ENCODE measurements around the gene RNF220. TPM values are rescaled to one million over a fixed set of nuclear protein-coding genes. Genes with fewer than 3 reads are reported as not detected.
A peak's percentile ranks its signal among the peaks of the same experiment; 100 is the strongest.

Gene RNF220
- 22.9 TPM for total RNA-seq

DNA sequence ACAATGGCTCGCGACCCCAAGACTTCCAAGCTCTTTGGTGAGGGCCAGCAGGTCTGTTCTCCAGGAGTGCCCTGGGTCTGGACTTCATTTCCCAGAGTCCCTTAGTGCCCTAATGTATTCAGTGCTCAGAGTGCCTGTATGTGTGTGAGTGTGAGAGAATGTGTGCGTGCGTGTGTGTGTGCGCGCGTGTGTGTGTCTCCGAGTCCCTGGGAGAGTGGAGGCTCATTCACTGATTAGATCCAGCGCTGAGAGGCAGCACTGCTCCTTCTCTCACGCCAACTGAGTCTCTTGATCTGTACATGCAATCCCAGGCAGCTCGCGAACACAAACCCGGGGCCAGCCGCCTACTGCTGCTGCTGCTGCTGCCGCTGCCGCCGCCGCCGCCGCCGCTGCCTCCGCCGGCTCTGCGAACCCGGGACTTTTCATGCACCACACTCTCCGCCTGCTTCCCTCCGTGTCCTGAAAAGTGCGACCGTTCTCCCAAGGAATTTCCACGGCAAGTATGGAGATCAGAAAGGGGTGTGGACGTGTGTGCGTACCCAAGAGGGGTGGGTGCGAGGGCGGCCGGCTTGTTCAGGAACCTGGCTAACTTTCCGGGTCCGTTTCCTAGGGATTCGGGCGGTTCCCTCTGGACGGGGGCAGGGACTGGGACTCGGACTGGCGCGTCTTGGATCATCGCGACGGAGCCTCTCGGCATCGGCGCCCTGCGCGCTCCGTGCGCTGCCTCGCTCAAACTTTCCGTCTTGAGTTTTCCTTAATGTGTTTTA lies at the start of gene RNF220:
RNF220 (plus strand) TSS at position 225 of the 767 bp plus-strand sequence.
- peak; percentile 73 for DNase-seq

DNA sequence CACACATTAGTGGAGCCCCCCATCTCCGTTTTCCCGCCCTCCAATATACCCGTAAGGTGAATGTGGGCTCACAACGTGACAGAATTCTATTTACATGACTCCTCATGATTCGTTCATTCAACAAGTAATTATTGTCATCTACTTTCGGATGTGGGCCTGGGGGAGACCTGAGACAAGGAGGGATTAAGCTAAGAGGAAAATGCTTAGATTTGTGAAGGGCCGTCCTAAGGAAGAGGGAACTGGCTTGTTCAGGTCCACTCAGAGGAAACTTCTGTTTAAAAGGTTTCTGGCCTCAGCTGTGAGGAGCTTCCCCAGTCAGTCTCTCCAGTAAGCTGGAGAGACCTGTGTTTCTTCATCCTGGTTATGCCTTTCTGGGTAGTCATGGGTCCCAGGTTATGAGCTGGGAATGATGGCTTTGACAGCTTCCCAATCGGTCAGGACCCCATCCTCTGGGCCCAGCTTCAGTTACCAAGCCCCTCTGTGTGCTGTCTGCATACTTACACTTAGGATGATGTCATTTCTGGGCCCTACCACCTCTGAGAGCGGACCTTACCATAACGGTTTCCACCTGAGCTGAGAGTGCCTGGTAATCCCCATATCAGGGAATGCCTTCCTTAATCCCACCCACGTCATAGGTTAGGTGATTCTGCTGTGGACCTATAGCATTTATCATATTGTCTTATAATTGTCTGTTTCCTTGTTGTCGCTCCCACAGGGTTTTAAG lies 49.3 kb upstream of the RNF220 start:
- DNase-seq = no peak

DNA sequence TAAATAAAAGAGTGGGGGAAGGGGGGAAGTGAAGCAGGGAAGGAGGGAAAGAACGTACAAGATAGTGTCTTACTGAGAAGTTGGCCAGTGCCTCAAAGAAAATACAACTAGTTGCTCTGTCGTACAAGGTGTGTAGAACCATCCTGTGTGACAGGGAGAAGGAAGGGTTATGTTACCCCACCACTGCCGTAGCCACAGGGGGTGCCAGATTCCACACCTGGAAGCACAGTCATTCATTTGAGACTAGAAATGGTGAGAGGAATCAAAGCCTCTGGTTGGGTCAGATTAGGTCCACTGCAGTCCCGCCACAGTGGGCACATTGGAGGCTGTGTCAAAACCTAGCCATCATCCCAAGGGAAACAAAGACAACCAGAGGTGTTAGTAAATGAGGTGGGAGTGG lies 47.3 kb upstream of the RNF220 start:
- DNase-seq = no peak

DNA sequence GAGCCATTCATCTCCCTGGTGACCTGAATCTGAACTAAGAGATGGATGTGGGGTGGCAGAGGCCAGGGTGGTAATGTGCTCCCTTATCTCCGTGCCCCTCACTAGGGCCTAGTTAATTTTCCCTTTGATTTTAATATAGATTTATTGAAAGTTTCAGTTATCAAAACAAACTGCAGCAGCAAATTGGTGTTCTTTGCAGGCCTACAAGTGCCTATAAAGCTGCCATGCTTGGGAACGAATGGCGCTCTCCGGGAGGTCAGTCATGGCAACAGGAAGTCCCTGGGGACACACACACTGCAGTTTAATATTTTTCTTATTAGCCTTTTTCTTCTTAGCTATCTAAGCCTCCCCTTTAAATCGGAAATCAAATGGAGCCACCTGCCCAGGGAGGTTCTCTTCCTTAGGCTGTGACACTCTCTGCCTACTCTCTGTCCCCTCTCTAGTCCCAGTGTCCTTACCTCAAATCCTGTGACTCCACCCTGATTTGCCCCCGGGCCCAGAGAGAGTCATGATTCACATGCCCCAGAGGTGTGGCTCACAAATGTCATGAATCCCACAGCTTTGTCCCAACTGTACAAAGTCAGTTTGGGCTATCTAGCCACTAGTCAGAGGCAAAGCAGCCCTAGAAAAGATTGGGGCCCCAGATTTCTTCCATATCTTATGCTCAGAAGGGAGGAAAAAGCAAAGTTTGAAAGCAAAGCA lies 45.7 kb upstream of the RNF220 start:
- no peak for DNase-seq

DNA sequence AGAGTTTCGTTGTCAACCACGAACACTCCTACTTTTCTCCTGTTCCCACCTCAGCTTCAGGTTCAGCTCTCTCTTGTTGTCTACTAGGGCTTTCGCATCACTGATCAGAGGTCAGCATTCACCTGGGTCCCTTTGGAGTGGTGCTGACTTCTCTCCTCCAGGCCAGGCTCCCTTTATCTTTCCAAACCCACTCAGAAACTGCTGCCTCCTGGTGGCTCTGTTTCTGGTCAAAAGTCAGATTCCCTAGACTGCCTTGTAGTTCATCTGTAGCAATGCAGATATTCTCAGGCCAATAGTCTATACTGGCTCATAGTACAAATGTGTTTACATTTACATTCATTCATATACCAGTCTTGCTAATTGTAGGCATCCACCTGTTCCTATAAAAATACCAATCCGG lies 43.6 kb upstream of the RNF220 start:
- no peak for DNase-seq

DNA sequence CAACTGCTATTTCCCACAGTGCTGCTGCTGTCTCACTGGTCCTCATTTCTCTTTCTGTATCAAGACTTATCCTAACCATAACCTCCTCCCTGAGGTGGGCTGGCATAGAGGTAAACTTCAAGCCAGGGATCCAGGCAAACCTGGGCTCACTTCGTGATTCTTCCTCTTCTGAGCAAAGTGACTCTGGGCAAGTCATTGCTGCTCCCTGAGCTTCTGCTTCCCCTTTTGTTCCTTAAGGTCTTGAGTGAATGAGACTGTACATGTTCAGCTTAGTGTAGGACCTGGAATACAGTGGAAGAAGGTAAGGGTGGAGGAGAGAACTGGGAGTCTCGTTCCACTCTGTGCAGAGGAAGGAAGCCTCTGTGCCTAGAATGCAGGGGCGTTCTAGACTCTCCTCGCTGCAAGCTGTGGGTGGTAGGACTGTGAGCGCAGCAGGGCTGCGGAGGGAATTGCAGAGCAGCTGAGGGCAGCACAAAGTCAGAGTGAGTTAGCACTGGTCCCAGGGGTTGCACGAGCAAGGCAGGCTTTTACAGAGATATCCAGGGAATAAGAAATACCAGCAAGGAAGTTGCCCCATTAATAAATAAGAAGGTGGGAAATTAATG lies 38.6 kb upstream of the RNF220 start:
- DNase-seq = no peak

DNA sequence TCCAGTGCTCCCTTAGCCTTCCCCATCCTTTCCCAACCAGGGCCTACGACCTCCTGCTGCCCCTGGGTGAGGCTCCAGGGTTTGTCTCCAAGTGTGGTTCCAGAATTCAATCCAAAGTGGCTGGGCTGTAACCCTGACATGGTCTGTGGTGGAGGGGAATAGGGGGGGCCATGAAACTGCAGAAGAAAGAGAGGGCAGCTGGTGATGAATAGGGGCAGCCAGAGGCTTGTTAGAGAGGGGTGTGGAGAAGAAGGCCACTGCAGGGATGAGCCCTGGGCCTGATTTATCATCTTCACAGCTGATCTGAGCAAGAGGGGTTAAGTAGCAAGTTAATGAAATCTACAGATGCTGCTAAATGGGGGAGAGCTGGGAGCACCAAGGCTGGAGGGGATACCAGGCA lies 37.1 kb upstream of the RNF220 start:
- DNase-seq = no peak

DNA sequence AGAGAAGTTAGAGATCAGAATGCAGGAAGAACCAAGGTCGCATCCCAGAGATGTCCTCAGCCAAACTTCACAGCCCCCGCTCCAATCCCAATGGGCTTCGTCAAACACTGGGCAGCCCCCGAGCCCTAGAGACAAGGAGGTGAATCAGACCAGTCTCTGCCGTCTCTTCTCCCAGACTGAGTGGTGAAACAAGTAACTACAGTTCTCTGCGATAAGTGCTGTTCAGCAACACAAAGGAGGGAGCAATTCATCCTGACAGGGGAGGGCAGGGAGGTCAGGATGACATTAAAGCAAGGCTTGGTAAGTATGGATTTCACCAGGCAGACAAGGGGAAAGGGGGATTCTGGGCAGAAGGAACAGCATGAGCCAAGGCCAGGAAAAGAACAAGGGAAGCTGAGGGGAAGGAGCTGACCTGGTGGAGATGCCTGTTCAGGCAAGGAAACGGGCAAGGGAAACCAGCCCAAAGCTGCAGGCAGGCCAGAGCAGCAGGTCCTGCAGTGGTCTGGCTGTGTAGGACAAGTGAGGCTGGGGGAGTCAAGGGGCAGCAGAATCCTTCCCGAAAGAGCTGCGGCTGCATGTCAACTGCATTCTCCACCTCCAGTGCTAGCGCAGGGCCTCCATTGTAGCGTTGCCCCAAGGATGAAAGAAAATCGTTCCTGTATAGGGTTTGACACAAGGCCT lies 36.4 kb upstream of the RNF220 start:
- no peak for DNase-seq

DNA sequence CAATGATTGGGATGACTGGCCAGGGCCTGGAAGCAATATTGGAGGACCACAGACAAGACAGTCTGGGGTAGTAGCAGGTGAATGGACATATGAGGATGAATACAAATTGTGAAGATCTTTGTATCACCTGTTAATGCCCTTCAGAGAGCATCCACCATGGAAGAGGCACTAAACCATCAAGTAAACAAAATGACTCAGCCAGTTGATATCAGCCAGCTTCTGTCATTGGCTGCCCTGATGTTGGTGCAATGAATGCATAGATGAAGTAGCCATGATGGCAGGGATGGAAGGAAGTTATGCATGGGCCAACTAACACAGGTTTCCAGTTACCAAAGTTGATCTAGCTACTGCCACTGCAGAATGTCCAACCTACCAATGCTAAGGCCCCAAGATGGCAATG lies 33.8 kb upstream of the RNF220 start:
- DNase-seq = no peak

DNA sequence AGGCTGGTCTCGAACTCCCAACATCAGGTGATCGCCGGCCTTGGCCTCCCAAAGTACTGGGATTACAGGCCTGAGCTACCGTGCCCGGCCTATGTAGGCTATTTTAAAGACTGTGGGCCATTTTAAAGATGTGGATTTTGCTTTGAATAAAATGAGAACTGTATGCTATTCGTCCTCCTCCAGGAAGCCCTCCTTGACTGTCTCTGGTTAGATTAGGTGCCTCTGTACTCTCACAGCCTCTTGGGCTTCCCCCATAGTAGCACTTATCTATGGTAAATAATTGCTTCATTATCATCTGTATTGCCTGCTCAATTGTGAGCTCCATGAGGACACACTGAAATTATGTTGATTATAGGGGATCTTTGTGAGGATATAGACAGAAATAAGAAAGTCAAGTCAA lies 29.5 kb upstream of the RNF220 start:
- DNase-seq = no peak

DNA sequence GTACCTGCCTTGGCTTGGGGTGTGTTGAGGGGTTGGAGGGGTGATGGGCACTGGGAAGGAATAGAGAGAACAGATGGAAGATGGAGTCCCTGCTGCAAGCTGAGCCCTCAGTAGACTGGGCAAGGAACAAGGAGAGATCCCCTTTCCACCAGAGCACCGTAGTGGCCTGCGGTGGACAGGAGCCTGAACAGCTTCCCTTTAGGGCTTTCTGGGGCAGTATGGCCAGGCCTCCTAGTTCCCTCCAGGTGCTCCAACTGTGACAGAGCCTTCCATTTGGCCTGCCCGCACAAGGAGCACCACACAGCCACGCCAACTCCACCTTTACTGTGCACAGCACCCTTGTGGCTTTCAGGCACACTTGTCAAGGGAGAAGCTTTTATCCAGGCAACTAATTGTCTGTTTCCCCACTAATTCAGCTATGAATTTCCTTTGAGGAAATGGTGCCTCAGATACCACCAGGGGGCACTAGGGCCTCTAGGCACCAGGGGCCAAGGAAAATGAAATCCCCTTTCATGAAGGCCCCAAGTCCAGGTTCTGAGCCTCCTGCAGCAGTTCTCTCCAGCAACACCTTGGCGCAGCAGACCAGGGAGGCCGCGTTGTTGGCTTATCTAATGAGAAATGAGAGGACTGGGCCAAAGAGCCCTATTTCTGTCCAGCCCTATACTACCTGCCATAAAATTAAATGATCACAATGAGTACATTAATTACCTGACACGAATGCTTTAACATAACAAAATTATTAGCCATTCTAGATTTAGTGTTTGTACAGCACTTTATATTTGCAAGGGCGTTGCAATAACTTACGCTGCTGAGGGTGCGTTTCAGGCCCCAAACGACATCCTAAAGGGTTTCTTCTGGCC lies 26.9 kb upstream of the RNF220 start:
- no peak for DNase-seq

DNA sequence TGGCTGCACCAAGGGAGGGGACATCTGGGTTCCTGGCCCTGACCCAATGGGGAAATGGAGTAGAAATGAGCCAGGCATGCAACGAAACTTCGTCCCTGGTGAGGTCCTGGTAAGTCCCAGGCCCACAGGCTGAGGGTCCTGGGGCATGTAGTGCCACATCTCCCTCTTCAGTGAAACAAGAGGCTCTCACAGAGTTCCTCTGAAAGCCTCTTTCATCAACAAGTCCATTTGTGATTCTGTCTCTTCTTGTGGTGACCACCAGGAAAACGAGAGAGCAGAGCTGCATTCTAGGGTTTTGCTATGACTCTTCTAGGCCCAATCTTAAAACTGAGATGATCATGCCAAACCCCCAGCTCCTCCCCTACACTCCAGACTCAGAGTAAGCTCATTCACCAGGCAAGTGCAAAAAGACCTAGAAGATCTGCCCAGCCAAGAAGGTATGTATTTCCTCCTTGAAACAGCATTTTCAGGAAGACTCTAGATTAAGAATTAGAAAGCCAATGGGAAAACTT lies 24.3 kb upstream of the RNF220 start:
- no peak for DNase-seq

DNA sequence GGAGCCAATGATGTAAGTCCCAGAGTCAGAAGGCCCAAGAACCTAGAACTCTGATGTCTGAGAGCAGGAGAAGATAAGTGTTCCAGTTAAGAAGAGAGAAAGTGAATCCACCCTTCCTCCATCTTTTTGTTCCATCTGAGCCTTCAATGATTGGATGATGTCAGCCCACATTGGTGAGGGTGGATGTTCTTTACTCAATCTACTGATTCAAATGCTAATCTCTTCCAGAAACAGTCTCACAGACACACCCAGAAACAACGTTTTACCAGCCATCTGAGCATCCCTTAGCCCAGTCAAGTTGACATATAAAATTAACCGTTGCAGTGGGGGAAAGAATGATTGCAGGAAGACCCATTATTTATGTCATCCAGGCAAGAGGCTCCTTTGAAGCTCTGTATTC lies 16.5 kb upstream of the RNF220 start:
- DNase-seq = no peak

DNA sequence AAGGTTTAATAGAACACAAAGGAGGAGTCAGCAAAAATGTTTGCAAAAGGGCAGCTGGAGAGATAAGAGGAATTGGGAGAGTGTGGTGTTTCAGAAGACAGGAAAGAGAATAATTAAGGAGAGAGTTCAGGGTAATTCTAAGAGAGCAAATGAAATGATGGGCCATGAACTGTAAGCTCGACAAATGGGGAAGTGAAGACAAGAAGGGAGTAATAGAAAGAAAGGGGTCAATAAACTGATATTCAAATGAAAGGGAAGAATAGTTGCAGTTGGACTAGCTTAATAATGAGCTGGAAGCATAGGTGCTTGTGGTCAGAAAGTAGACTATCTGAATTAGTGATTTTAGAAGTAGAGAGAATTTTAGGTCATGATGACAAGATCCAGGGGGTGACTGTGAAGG lies 15.6 kb upstream of the RNF220 start:
- DNase-seq = no peak

DNA sequence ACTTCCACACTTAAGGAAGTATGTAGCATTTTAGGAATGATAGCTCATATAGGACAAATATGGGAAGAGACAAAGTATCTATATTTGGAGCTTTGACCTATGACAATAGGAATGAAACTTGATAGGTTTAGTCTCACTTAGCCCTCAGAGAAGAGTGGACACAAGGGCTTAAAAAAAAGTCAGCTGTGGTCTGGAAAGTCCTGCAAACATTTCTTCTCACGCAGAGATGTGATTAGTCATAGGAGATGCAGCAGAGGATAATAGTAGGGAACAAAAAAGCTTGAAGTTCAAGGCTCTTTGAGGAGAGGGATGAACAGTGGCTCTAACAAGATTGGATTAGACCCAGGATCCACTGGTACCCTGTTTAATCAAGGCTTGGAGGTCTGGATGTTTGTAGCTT lies 14.8 kb upstream of the RNF220 start:
- no peak for DNase-seq

DNA sequence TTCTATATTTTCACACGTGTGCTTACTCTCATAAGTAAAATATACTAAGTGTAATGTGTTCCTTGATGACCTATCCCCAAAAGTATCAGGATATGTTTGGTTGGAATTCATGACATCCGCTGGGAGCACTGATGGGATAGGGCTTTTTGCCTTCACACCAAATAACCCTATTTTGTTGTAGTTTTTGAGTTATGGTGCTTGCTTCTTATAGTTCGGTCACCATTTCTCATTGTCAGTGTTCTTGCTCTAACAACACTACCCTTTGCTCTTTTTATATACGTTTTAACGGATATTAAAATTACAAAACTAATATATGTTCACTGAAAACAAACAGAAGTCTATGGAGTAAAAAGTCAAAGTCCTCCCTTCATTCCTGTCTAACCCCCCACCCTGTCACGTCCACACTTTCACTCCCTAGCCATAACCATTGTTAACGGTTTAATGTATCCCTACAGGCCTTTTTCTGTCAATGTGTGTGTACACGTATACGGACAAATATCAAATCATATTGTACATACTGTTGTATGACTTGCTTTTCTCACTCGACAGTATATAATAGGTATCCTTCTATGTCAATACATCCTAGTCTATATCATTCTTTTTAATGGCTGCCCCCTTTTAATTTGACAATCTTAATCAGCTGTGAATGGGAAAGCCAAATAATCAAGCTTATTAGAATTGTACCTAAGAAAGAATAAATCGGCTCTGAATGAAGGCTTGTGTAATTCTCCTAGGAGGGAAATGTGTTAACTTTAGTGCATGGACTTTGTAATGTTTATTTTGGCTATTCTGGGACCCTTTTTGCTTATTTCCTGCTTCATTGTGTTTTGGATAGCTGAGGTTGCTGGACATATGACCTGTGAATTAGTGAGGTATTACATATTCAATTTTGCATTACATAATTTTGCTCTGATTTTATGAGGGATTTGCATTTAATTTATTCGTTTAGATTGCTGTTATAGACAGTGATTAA lies 3.5 kb upstream of the RNF220 start:
- DNase-seq = no peak

DNA sequence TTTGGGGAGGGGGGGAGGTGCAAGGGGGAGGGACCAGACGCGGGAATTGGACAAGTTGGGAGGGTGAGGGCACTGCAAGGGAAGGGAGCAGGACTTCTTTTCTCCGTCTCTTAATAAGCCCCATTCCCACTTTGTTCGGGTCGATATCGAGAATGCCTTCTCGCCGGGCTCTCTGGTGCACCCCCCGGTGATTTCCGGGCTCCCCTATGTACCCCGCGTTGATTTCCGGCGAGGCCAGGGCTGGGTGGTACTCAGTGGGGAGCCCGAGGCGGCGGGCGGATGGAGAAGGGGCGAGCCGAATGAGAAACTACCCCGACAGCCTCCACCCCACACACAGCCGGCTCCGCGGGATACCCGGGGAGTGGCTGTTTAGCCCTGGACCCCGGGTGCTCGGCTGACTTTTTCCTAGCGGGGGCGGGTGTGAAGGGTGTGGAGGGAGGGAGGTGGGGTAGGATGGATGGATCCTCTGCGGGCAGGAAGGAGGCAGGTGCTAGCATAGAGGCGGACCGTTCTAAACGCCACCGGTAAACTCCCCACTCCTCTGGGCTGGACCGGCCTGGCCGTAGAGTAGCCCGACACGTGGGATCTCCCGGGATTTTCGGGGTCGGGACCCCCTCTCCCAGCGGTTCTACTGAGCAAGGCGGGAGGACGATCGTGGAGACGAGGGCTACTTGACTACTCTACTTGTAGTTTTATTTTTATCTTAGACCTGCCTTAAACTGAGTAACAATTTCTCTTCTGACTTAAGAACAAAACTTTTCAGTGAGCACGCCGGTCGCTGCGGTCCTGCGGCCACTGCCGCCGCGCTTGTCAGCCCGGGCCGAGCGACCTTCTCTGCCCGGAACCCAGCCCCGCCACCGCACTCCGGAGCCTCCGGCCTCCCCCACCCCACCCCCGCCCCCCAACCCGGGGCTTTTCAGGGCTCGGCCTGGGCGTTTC lies 1.0 kb downstream of the RNF220 start:
- no peak for DNase-seq

DNA sequence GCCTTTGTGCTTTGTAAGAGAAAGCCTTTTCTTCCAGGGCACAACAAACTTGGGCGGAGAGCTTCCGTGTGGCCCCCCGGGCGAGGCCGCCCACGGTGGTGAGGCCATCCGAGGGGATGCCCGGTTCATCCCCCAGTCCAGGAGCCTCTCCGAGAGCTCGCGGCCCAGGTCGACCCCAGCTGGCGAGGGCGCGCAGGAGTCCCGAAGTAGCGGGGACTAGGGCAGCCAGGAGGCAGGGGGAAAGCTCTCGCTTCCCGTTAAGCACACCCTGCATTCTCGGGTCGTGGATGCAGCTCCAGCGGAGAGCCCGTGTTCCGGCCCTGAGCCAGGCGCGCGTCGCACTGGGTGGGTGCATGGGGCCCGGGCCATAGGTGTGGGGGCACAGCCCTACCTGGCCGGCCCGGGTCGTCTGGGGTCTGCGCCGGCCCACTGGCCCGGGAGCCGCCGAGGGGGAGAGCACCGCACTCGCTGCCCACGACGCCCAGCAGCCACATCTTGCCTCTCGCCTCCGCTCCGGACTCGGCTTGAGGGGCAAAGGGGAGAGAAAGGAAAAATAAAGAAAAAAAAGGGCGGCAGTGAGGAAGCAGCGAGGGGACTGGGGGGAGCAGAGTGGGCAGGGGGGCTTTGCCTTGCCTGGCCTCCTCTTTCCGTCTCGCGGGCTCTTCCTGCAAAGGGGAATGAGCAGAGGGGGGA lies 1.8 kb downstream of the RNF220 start:
- DNase-seq = no peak
